ENCODE results near the gene MEIOSIN. TPM values are rescaled to one million over a fixed set of nuclear protein-coding genes. Genes with fewer than 3 reads are reported as not detected.

MEIOSIN gene
- total and polyA plus RNA-seq, 2 of the 13 experiments (the other 11 are each of a cell fraction or from before 2014, with no cell fraction given): not detected

- ChIA-PET CTCF (ENCODE audit: low intra/inter-chr PET ratio, low total read pairs) (no interaction called here), POLR2A (interaction anchor here (1.1 kb wide), 1 partner anchor 183 kb away, joined by 3 read pairs; the partner anchor contains the start of gene CCDC61)
- H3K4me1 ChIP-seq (ENCODE audit: insufficient read depth, low read length): peaks cover 8% of the 10 kb centered on the region
- peaks cover 0 to 1% of the 10 kb centered on the region in 2 experiments; a peak in 1 of 5 replicates for H3K36me3 ChIP-seq (replicated peaks in 1 of 2; ENCODE audit: control insufficient read depth in 1 of 2, insufficient read depth in 2 of 2, low read length in 2 of 2)
- no TSS peak for BruUV-seq (replicated peaks)
- no peaks in the 10 kb centered on the region for H3K79me2 ChIP-seq (ENCODE audit: insufficient read depth, low read length)
- H3K4me3 ChIP-seq (replicated peaks in 1 of 3; ENCODE audit: insufficient read depth in 1 of 3, low read depth in 2 of 3, low read length in 3 of 3): no peak overlapping the region
- FAIRE-seq (no peak), DNase-seq (ENCODE audit: low spot score) (no peak), ATAC-seq (no peak)
- H3K9me3 ChIP-seq (ENCODE audit: low read length): no peaks in the 10 kb centered on the region
- no peaks in the 10 kb centered on the region for H4K20me1 ChIP-seq (ENCODE audit: insufficient read depth, low read length)
- H3K9ac ChIP-seq (ENCODE audit: insufficient read depth, low read depth, low read length): no peak overlapping the region
- no peak overlapping the region for H2AFZ ChIP-seq (ENCODE audit: low read length)
- in situ Hi-C loops (cut with HindIII; ENCODE audit: extremely low pct_ligation_motif_present, low pct_unique_long_range_greater_than_20kb) (loop anchor here (10.0 kb wide), 1 partner anchor 203 kb away; no protein-coding TSS in a partner anchor), intact Hi-C loops (cut with micrococcal nuclease; ENCODE audit: unreplicated experiment) (no loop called here)
- no peak overlapping the region for H3K27ac ChIP-seq (ENCODE audit: extremely low read length, insufficient read depth, low read length)
- 58% methylated on average over 4 of the region's 6 CpGs for WGBS (ENCODE audit: low lambda C conversion rate)
- H3K4me2 ChIP-seq (ENCODE audit: low read depth, low read length): no peak overlapping the region
- H3K27me3 ChIP-seq (ENCODE audit: control insufficient read depth in 1 of 2, insufficient read depth in 2 of 2, low read length in 2 of 2): no peaks in the 10 kb centered on the region; a peak in 1 of 5 replicates
- TF ChIP-seq NR0B2 (CRISPR knock-in tag; IDR thresholded peaks at IDR 0.05) (no peak), ZNF501 (CRISPR knock-in tag; IDR thresholded peaks at IDR 0.05) (no peak), MAFG (CRISPR knock-in tag; IDR thresholded peaks at IDR 0.05) (no peak), AHR (CRISPR knock-in tag; IDR thresholded peaks at IDR 0.05) (no peak), ERF (CRISPR knock-in tag; IDR thresholded peaks at IDR 0.05) (no peak), ZNF281 (CRISPR knock-in tag; IDR thresholded peaks at IDR 0.05; ENCODE audit: borderline replicate concordance) (no peak), ZNF280D (CRISPR knock-in tag; IDR thresholded peaks at IDR 0.05) (no peak), SATB2 (CRISPR knock-in tag; IDR thresholded peaks at IDR 0.05) (no peak), TIGD3 (CRISPR knock-in tag; IDR thresholded peaks at IDR 0.05; ENCODE audit: borderline replicate concordance) (no peak), BRF2 (CRISPR knock-in tag; IDR thresholded peaks at IDR 0.05) (no peak), HNRNPK (IDR thresholded peaks at IDR 0.05; ENCODE audit: low read depth, low read length, poor library complexity, severe bottlenecking) (no peak), CC2D1A (CRISPR knock-in tag; IDR thresholded peaks at IDR 0.05) (no peak), ZNF20 (CRISPR knock-in tag; IDR thresholded peaks at IDR 0.05) (no peak), ZNF605 (CRISPR knock-in tag; IDR thresholded peaks at IDR 0.05) (no peak), ZNF652 (CRISPR knock-in tag; IDR thresholded peaks at IDR 0.05; ENCODE audit: borderline replicate concordance, low read depth) (no peak), HHEX (CRISPR knock-in tag; IDR thresholded peaks at IDR 0.05) (no peak)
These were observed 79.1 kb downstream of the MEIOSIN start for GRCh38 chr19:45812297-45812696.

Data from HepG2 (cell line).